Measurements from ENCODE around the gene CKAP5. TPM values are rescaled to one million over a fixed set of nuclear protein-coding genes. Genes with fewer than 3 reads are reported as not detected.

The CKAP5 gene
- polyA plus RNA-seq, 1 of the 3 experiments (the other 2 are of a cell fraction) = 51.7 TPM

GRCh38 chr11:46722566-46723358 lies 123.3 kb downstream of the CKAP5 start:
- Histone ChIP-seq H3K27me3 (ENCODE audit: insufficient read depth) (no peaks in the 10 kb centered on the region), H3K9me2 (no peaks in the 10 kb centered on the region), H3F3A (replicated peaks; ENCODE audit: insufficient read depth) (no peaks in the 10 kb centered on the region), H3K9ac (no peak overlapping the region), H3K27ac (ENCODE audit: low read depth in 2 of 2, low read length in 1 of 2) (no peak overlapping the region), H3K4me3 (ENCODE audit: low read depth in 2 of 2, low read length in 1 of 2) (no peak overlapping the region), H3K4me2 (no peak overlapping the region), H3K4me1 (ENCODE audit: control insufficient read depth in 1 of 2, insufficient read depth in 2 of 2, low read depth in 1 of 2, low read length in 1 of 2) (no peaks in the 10 kb centered on the region), H3K9me3 (no peaks in the 10 kb centered on the region), H3K36me3 (replicated peaks in 1 of 2; ENCODE audit: control insufficient read depth in 1 of 2, insufficient read depth in 2 of 2, low read length in 1 of 2) (no peaks in the 10 kb centered on the region), H4K20me1 (ENCODE audit: insufficient read depth) (no peaks in the 10 kb centered on the region), H2AFZ (ENCODE audit: low read depth) (no peak overlapping the region), H3K79me2 (ENCODE audit: insufficient read depth) (no peaks in the 10 kb centered on the region)
- TF ChIP-seq FOSL2 (IDR thresholded peaks at IDR 0.05; ENCODE audit: borderline replicate concordance, low read depth) (no peak), USF1 (IDR thresholded peaks at IDR 0.05; ENCODE audit: borderline replicate concordance, low read depth) (no peak), ZBTB33 (IDR thresholded peaks at IDR 0.05; ENCODE audit: borderline replicate concordance, low read depth) (no peak), NRF1 (IDR thresholded peaks at IDR 0.05; ENCODE audit: low read depth, low read length) (no peak), NFIC (IDR thresholded peaks at IDR 0.05; ENCODE audit: borderline replicate concordance) (no peak), FOXM1 (IDR thresholded peaks at IDR 0.05; ENCODE audit: low read depth) (no peak)
- ChIA-PET CTCF (no interaction called here), POLR2A (no interaction called here)
- WGBS (ENCODE audit: low lambda C conversion rate) = 80% methylated on average over 8 of the region's 11 CpGs
- no peak for DNase-seq

- no peaks in the 10 kb centered on the region for H3K4me1 ChIP-seq (ENCODE audit: control insufficient read depth in 1 of 2, insufficient read depth in 2 of 2, low read depth in 1 of 2, low read length in 1 of 2)
- POLR2A ChIA-PET = no interaction called here
- CTCF ChIA-PET = no interaction called here
- no peak overlapping the region for H3K4me2 ChIP-seq
- no peak overlapping the region for H3K9ac ChIP-seq
- H2AFZ ChIP-seq (ENCODE audit: low read depth) = no peak overlapping the region
- H3K4me3 ChIP-seq (ENCODE audit: low read depth in 2 of 2, low read length in 1 of 2) = no peak overlapping the region
- H4K20me1 ChIP-seq (ENCODE audit: insufficient read depth) = no peaks in the 10 kb centered on the region
- no peaks in the 10 kb centered on the region for H3K9me2 ChIP-seq
- 73% methylated on average over 6 of the region's 6 CpGs for WGBS (ENCODE audit: low lambda C conversion rate)
- DNase-seq = no peak
- H3K79me2 ChIP-seq (ENCODE audit: insufficient read depth) = no peaks in the 10 kb centered on the region
- no peaks in the 10 kb centered on the region for H3K9me3 ChIP-seq
- H3F3A ChIP-seq (replicated peaks; ENCODE audit: insufficient read depth) = no peaks in the 10 kb centered on the region
- no peaks in the 10 kb centered on the region for H3K36me3 ChIP-seq (replicated peaks in 1 of 2; ENCODE audit: control insufficient read depth in 1 of 2, insufficient read depth in 2 of 2, low read length in 1 of 2)
- H3K27ac ChIP-seq (ENCODE audit: low read depth in 2 of 2, low read length in 1 of 2) = no peak overlapping the region
- H3K27me3 ChIP-seq (ENCODE audit: insufficient read depth) = no peaks in the 10 kb centered on the region
- TF ChIP-seq, protein P1, sequence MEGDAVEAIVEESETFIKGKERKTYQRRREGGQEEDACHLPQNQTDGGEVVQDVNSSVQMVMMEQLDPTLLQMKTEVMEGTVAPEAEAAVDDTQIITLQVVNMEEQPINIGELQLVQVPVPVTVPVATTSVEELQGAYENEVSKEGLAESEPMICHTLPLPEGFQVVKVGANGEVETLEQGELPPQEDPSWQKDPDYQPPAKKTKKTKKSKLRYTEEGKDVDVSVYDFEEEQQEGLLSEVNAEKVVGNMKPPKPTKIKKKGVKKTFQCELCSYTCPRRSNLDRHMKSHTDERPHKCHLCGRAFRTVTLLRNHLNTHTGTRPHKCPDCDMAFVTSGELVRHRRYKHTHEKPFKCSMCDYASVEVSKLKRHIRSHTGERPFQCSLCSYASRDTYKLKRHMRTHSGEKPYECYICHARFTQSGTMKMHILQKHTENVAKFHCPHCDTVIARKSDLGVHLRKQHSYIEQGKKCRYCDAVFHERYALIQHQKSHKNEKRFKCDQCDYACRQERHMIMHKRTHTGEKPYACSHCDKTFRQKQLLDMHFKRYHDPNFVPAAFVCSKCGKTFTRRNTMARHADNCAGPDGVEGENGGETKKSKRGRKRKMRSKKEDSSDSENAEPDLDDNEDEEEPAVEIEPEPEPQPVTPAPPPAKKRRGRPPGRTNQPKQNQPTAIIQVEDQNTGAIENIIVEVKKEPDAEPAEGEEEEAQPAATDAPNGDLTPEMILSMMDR (IDR thresholded peaks at IDR 0.05) = no peak
- TF ChIP-seq NFIC (IDR thresholded peaks at IDR 0.05; ENCODE audit: borderline replicate concordance) (no peak), RAD21 (IDR thresholded peaks at IDR 0.05; ENCODE audit: low read length) (no peak), REST (IDR thresholded peaks at IDR 0.05; ENCODE audit: low read depth, low read length) (no peak), IRF3 (IDR thresholded peaks at IDR 0.05; ENCODE audit: low read depth, low read length) (no peak), CHD2 (IDR thresholded peaks at IDR 0.05; ENCODE audit: low read length, partially characterized antibody) (no peak), USF2 (IDR thresholded peaks at IDR 0.05; ENCODE audit: borderline replicate concordance, low read depth, low read length) (no peak), FOXJ3 (CRISPR knock-in tag; IDR thresholded peaks at IDR 0.05) (no peak), ELF1 (IDR thresholded peaks at IDR 0.05) (no peak), FOSL2 (IDR thresholded peaks at IDR 0.05; ENCODE audit: borderline replicate concordance, low read depth) (no peak), RCOR1 (IDR thresholded peaks at IDR 0.05; ENCODE audit: low read length) (no peak), RFX5 (IDR thresholded peaks at IDR 0.05; ENCODE audit: low read length) (no peak)
Observed at GRCh38 chr11:46721286-46721685, 124.8 kb downstream of the CKAP5 start.

Measured in SK-N-SH (cell line).